Measurements from ENCODE around the gene PIK3R4. TPM values are rescaled to one million over a fixed set of nuclear protein-coding genes. Genes with fewer than 3 reads are reported as not detected.

The PIK3R4 gene
- total RNA-seq, 4 donors from 2014 or later = 20.6 to 54.6 (median 35.8) TPM

DNA sequence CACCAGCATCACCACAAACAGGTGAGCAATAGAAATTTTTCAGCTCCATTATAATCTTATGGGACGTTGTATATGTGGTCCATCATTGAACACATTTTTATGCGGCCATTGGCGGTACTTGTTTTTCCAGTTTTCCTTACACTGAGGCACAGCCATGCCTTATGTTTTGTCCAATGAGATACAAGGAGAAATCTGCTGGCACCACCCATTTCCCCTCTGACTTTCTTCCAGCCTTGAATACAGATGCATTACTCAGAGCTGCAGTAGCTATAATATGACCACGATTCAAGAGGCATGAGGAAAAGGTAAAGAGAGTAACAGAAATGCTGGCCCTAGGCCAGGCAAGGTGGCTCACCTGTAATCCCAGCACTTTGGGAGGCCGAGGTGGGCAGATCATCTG lies 9.0 kb upstream of the PIK3R4 start:
- Histone ChIP-seq H3K4me3 (no peak overlapping the region), H3K9me3 (no peaks in the 10 kb centered on the region), H3K27me3 (no peaks in the 10 kb centered on the region), H3K27ac (no peak overlapping the region), H3K36me3 (no peaks in the 10 kb centered on the region), H3K4me1 (no peaks in the 10 kb centered on the region)
- no peak for DNase-seq
- TF ChIP-seq POLR2A (IDR thresholded peaks at IDR 0.05) = no peak
- TF ChIP-seq, protein P1, sequence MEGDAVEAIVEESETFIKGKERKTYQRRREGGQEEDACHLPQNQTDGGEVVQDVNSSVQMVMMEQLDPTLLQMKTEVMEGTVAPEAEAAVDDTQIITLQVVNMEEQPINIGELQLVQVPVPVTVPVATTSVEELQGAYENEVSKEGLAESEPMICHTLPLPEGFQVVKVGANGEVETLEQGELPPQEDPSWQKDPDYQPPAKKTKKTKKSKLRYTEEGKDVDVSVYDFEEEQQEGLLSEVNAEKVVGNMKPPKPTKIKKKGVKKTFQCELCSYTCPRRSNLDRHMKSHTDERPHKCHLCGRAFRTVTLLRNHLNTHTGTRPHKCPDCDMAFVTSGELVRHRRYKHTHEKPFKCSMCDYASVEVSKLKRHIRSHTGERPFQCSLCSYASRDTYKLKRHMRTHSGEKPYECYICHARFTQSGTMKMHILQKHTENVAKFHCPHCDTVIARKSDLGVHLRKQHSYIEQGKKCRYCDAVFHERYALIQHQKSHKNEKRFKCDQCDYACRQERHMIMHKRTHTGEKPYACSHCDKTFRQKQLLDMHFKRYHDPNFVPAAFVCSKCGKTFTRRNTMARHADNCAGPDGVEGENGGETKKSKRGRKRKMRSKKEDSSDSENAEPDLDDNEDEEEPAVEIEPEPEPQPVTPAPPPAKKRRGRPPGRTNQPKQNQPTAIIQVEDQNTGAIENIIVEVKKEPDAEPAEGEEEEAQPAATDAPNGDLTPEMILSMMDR (IDR thresholded peaks at IDR 0.05) = no peak

DNA sequence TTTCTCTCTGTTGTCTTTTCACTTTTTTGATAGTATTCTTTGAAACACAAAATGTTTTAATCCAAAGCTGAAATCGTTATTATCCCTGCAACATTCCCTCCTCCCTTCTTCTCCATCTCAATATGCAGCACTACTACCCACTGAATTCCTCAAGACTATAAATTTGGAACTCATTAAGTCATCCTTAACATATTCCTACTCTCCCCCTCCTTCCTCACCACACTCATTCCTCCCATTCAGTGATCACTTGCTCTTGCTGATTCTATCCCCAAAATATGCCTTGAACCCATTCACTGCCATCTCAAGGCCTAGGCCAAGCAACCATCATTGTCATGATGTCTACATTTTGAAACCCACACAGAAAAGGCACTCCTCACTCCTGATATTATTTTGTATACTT lies 2.4 kb upstream of the PIK3R4 start:
- H3K27ac ChIP-seq = no peak overlapping the region
- DNase-seq = no peak
- TF ChIP-seq, protein P1 (IDR thresholded peaks at IDR 0.05) = no peak
- no peak for TF ChIP-seq POLR2A (IDR thresholded peaks at IDR 0.05)

DNA sequence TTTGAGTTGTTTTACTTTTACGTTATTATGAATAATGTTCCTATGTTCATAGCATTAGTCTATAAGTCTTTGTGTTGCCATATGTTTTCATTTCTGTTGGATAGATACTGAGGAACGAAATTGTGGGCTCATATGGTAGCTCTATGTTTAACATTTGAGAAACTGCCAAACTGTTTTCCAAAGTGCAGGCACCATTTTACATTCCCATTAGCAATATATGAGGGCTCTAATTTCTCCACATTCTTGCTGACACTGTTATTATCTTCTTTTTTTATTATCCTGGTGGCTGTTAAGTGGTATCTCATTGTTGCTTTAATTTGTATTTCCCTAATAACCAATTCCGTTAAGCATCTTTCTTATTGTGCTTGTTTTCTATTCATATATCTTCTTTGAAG lies 1.8 kb upstream of the PIK3R4 start:
- peaks cover 0 to 15% (median 4%) of the 10 kb centered on the region in 4 donors for H3K4me1 ChIP-seq
- no peak for TF ChIP-seq POLR2A (IDR thresholded peaks at IDR 0.05)
- TF ChIP-seq, protein P1 (IDR thresholded peaks at IDR 0.05) = no peak
- no peak for DNase-seq
- no peaks in the 10 kb centered on the region for H3K9me3 ChIP-seq
- no peaks in the 10 kb centered on the region for H3K27me3 ChIP-seq
- H3K36me3 ChIP-seq = no peaks in the 10 kb centered on the region
- H3K27ac ChIP-seq = peak overlapping the region in 3 of 4 donors; percentile 65 to 83 (median 78)
- peak overlapping the region in 2 of 4 donors; percentile 49 to 70 for H3K4me3 ChIP-seq

More for the DNA sequence above, 2.4 kb upstream of the PIK3R4 start:
- Histone ChIP-seq H3K9me3 (no peaks in the 10 kb centered on the region), H3K27me3 (no peaks in the 10 kb centered on the region), H3K36me3 (no peaks in the 10 kb centered on the region), H3K4me1 (peaks cover 0 to 13% (median 4%) of the 10 kb centered on the region in 4 donors), H3K4me3 (no peak overlapping the region)

DNA sequence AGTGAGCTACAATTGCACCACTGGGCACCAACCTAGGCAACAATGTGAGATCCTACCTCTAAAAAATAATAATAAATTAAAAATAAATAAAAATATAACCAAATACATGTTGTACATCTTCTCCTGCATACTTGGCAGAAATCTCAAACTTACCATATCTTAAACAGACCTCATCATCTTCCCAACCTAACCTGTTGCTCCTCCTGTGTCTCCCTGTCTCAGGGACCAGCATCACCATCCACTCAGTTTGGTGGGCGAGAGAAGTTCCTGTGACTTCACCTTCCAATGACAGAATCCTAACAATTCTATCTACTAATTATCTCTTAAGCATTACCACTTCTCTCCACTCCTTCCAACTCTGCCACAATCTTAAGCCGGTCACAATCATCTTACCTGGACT lies 3.3 kb downstream of the PIK3R4 start:
- H3K27ac ChIP-seq = no peak overlapping the region
- no peaks in the 10 kb centered on the region for H3K9me3 ChIP-seq
- TF ChIP-seq, protein P1 (IDR thresholded peaks at IDR 0.05) = no peak
- TF ChIP-seq POLR2A (IDR thresholded peaks at IDR 0.05) = no peak
- no peaks in the 10 kb centered on the region for H3K27me3 ChIP-seq
- no peak for DNase-seq
- peaks cover 0 to 25% (median 4%) of the 10 kb centered on the region in 4 donors for H3K4me1 ChIP-seq
- H3K36me3 ChIP-seq = no peaks in the 10 kb centered on the region
- no peak overlapping the region for H3K4me3 ChIP-seq

DNA sequence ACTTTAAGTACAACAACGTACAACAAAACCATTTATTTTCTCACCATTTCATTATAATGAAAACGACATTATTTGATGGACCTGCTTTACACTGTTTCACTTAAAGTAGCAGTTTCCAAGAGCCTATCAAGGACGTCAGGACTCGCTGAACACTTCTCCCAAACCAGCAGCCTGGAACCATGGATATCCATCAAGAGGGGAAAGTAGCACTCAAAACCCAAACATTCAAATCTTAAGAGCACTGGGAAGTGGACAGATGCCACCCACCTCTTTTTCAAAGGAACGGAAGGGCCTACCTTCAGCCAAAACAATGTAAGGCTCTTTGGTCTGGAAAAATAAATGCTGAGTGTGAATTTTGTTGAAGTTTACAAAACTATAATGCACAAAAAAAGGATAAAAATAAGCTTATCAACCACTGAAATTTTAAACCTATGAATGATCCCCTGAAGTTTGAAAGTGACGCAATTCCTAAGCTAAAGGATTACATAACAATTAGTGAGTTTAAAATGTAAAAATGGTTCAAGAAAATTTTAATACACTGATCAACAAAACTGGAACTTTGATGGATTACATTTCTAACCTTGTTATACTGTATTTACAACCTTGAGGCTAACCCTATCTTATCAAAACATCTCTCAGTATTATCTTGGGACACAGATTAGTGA lies 4.6 kb downstream of the PIK3R4 start:
- TF ChIP-seq, protein P1 (IDR thresholded peaks at IDR 0.05) = no peak
- TF ChIP-seq POLR2A (IDR thresholded peaks at IDR 0.05) = no peak
- DNase-seq = no peak
- peaks cover 0 to 25% (median 4%) of the 10 kb centered on the region in 4 donors for H3K4me1 ChIP-seq
- H3K27ac ChIP-seq = no peak overlapping the region
- no peaks in the 10 kb centered on the region for H3K27me3 ChIP-seq
- no peaks in the 10 kb centered on the region for H3K9me3 ChIP-seq
- H3K36me3 ChIP-seq = peaks cover 0 to 4% (median 0%) of the 10 kb centered on the region in 3 donors
- no peak overlapping the region for H3K4me3 ChIP-seq

Data from Peyer's patch (tissue), 4 donors.